ENCODE measurements around the gene CELA2B. TPM values are rescaled to one million over a fixed set of nuclear protein-coding genes. Genes with fewer than 3 reads are reported as not detected.

Gene CELA2B
- total and polyA plus RNA-seq, 9 of the 15 experiments (the other 6 are each of a cell fraction or from before 2014, with no cell fraction given), result 0.25 to 2.1 (median 0.38) TPM; not detected in 5

DNA sequence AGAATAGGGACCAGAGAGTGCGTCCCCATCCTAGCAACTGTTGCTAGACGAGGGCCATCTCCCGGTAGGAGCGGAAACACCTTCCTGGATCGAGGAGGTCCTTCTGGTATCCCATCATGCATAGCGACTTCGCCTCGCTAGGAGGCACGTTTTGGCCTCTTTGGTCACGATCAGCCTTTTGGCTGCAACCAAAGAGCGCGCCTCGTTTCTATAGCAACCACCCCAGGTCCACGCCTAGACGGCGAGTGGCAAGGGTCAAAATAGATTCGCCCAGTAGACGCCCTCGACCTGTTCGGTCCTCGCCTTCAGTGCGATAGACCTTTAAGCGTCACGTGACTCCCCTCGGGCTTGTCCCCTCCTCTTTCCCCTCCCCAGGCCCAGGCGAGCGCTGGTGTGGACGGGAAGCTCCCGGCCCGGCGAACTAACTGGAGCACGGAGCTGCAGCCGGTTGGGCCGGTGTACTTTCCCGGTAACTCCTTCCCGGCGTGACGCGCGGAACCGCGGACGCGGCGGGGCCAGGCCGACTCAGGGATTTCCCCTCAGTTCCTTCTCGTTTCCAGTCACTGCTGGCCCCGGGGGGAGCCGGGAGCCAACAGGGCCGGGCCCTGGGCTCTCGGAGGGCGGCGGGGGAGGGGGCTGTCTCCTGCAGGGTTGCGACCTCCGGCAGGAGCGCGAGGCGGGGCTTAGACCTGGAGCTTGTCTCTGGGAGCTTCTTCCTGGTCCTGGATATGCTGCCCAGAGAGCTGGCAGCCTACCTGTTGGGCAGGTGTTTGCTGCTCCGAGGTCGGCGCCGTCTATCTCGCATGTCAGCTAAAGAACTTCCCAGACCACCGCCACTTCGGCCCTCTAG is 50.8 kb downstream of the CELA2B start, which contains the start of gene DNAJC16 (continued):
- TF ChIP-seq, protein P1, sequence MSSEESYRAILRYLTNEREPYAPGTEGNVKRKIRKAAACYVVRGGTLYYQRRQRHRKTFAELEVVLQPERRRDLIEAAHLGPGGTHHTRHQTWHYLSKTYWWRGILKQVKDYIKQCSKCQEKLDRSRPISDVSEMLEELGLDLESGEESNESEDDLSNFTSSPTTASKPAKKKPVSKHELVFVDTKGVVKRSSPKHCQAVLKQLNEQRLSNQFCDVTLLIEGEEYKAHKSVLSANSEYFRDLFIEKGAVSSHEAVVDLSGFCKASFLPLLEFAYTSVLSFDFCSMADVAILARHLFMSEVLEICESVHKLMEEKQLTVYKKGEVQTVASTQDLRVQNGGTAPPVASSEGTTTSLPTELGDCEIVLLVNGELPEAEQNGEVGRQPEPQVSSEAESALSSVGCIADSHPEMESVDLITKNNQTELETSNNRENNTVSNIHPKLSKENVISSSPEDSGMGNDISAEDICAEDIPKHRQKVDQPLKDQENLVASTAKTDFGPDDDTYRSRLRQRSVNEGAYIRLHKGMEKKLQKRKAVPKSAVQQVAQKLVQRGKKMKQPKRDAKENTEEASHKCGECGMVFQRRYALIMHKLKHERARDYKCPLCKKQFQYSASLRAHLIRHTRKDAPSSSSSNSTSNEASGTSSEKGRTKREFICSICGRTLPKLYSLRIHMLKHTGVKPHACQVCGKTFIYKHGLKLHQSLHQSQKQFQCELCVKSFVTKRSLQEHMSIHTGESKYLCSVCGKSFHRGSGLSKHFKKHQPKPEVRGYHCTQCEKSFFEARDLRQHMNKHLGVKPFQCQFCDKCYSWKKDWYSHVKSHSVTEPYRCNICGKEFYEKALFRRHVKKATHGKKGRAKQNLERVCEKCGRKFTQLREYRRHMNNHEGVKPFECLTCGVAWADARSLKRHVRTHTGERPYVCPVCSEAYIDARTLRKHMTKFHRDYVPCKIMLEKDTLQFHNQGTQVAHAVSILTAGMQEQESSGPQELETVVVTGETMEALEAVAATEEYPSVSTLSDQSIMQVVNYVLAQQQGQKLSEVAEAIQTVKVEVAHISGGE (CRISPR knock-in tag; IDR thresholded peaks at IDR 0.05), result peak in 2 of 3 experiments; percentile 89 to 98; a peak in 4 of 6 replicates
- TF ChIP-seq, protein P2, sequence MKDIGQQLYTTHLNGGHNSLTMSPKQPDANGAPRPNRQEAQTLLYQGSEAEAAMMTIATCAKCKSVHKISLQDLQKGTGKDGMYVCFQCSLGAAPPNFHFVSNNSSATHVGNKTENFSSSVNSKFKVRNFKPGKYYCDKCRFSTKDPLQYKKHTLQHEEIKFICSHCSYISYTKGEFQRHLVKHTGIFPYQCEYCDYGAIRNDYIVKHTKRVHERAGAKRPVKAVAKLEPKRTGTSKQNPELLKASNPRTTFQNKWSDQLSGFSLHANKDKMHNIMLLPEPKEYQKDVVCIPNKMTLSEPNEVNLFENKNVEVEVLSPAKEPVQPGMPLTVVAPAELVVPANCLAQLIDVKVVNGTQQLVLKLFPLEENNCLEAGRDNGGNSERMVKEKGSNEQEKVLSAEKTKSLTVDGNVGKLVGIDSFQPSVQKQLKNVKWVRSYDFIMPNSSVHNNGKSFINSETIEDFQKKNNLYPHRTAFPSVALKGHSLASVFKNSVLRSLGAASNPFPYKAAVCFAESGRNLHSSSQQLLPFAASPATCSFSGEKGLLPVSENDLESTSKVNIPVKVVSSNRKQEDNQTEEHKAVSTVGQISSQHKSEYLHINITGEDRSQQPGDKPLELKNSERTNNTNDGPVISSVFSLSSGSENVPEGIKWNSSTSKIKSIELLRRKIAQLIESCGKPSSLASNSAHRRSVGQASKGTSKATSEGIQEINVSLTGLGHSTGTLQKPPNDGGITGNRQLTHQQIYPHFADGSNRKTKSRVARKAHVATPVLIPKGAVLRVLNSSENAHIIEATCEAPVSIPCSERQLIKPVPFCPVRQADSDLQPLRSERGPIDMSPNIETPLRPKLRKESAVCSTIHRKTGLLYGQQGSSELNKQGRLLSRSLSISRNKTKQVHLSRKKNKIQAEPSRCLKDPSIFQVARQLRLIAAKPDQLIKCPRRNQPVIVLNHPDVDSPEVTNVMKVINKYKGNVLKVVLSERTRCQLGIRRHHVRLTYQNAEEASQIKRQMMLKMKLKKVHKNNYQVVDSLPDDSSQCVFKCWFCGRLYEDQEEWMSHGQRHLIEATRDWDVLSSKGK (CRISPR knock-in tag; IDR thresholded peaks at IDR 0.05), result no peak
- TF ChIP-seq FOXA3 (CRISPR knock-in tag; conservative IDR thresholded peaks at IDR 0.05 in 1 of 2, IDR thresholded peaks at IDR 0.05 in 1 of 2), result peak in 1 of 2 experiments; percentile 21; a peak in 2 of 4 replicates
- TF ChIP-seq SMAD1 (IDR thresholded peaks at IDR 0.05; ENCODE audit: low read depth, low read length, partially characterized antibody), result peak; percentile 58
- peak; percentile 28; the same call in 1 of the 2 replicates for TF ChIP-seq STAT5A (IDR thresholded peaks at IDR 0.05; ENCODE audit: borderline replicate concordance, low read length)
- TF ChIP-seq L3MBTL2 (IDR thresholded peaks at IDR 0.05), result peak; percentile 74
- no peak for TF ChIP-seq ZKSCAN8 (CRISPR knock-in tag; IDR thresholded peaks at IDR 0.05)
- TF ChIP-seq MAZ (CRISPR knock-in tag; conservative IDR thresholded peaks at IDR 0.05 in 1 of 2, IDR thresholded peaks at IDR 0.05 in 1 of 2), result peak; percentile 98 to 99
- no peak; the same call in 1 of the 2 replicates for TF ChIP-seq MEF2D (tag; conservative IDR thresholded peaks at IDR 0.05; ENCODE audit: low read depth)
- TF ChIP-seq, protein P3, sequence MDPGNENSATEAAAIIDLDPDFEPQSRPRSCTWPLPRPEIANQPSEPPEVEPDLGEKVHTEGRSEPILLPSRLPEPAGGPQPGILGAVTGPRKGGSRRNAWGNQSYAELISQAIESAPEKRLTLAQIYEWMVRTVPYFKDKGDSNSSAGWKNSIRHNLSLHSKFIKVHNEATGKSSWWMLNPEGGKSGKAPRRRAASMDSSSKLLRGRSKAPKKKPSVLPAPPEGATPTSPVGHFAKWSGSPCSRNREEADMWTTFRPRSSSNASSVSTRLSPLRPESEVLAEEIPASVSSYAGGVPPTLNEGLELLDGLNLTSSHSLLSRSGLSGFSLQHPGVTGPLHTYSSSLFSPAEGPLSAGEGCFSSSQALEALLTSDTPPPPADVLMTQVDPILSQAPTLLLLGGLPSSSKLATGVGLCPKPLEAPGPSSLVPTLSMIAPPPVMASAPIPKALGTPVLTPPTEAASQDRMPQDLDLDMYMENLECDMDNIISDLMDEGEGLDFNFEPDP (CRISPR knock-in tag; IDR thresholded peaks at IDR 0.05), result no peak
- TF ChIP-seq, protein P4, sequence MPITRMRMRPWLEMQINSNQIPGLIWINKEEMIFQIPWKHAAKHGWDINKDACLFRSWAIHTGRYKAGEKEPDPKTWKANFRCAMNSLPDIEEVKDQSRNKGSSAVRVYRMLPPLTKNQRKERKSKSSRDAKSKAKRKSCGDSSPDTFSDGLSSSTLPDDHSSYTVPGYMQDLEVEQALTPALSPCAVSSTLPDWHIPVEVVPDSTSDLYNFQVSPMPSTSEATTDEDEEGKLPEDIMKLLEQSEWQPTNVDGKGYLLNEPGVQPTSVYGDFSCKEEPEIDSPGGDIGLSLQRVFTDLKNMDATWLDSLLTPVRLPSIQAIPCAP (CRISPR knock-in tag; IDR thresholded peaks at IDR 0.05; ENCODE audit: borderline replicate concordance), result no peak
- no peak for TF ChIP-seq KLF13 (tag; IDR thresholded peaks at IDR 0.05; ENCODE audit: borderline replicate concordance, low read depth)
- TF ChIP-seq, protein P5, sequence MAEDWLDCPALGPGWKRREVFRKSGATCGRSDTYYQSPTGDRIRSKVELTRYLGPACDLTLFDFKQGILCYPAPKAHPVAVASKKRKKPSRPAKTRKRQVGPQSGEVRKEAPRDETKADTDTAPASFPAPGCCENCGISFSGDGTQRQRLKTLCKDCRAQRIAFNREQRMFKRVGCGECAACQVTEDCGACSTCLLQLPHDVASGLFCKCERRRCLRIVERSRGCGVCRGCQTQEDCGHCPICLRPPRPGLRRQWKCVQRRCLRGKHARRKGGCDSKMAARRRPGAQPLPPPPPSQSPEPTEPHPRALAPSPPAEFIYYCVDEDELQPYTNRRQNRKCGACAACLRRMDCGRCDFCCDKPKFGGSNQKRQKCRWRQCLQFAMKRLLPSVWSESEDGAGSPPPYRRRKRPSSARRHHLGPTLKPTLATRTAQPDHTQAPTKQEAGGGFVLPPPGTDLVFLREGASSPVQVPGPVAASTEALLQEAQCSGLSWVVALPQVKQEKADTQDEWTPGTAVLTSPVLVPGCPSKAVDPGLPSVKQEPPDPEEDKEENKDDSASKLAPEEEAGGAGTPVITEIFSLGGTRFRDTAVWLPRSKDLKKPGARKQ (CRISPR knock-in tag; IDR thresholded peaks at IDR 0.05), result no peak
